ENCODE measurements around the gene TMEM156. TPM values are rescaled to one million over a fixed set of nuclear protein-coding genes. Genes with fewer than 3 reads are reported as not detected.
"Not testable (repeated sequence)": the region's sequence is repeated elsewhere in the genome, so short reads cannot be mapped to it uniquely, and the experiment has no call there.

TMEM156 gene
- total and polyA plus RNA-seq, 10 of the 15 experiments (the other 5 are each of a cell fraction or from before 2014, with no cell fraction given): 20.8 to 48.3 (median 32.7) TPM

DNA sequence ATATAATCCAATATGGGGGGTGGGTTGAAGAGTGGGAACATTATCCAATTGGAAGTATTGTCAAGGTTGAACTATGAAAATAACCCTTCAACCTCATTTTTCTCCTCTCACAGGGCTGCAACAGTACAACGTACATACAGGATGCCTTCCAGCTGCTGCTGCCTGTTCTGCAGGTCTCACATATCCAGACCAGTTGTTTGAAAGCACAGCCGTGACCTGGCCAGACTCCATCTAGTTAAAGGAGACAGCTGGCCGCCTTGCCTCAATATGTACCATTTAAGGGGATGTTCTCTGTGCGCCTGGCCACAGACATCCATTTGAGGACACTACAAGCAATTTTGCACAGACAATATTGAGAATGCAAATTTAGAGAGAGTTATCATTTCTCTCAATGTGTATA is 88.9 kb downstream of the TMEM156 start:
- H4K20me1 ChIP-seq (ENCODE audit: control insufficient read depth, insufficient read depth): no peaks in the 10 kb centered on the region
- H3K27me3 ChIP-seq (replicated peaks in 1 of 2; ENCODE audit: control insufficient read depth in 2 of 2, insufficient read depth in 2 of 2, low read length in 1 of 2): no peaks in the 10 kb centered on the region
- ChIA-PET SMC1A (ENCODE audit: uncharacterized antibody, unreplicated experiment) (interaction anchor here (1.8 kb wide), 1 partner anchor 10 kb away, joined by 7 read pairs; no protein-coding TSS in a partner anchor), CTCF (interaction anchor here (0.6 to 1.0 kb wide), 3 partner anchors 40 to 237 kb away, joined by 3 read pairs; no protein-coding TSS in a partner anchor), RAD21 (ENCODE audit: unreplicated experiment) (interaction anchor here (2.6 kb wide), 1 partner anchor 41 kb away, joined by 10 read pairs; no protein-coding TSS in a partner anchor), POLR2A (interaction anchor here (0.6 kb wide), 1 partner anchor 204 kb away, joined by 3 read pairs; no protein-coding TSS in a partner anchor)
- no TSS peak for BruUV-seq (replicated peaks)
- no peak for FAIRE-seq
- H3K4me3 ChIP-seq: no peak overlapping the region
- ATAC-seq: no peak
- in situ Hi-C loops (cut with MboI): no loop called here
- TF ChIP-seq, protein P1, sequence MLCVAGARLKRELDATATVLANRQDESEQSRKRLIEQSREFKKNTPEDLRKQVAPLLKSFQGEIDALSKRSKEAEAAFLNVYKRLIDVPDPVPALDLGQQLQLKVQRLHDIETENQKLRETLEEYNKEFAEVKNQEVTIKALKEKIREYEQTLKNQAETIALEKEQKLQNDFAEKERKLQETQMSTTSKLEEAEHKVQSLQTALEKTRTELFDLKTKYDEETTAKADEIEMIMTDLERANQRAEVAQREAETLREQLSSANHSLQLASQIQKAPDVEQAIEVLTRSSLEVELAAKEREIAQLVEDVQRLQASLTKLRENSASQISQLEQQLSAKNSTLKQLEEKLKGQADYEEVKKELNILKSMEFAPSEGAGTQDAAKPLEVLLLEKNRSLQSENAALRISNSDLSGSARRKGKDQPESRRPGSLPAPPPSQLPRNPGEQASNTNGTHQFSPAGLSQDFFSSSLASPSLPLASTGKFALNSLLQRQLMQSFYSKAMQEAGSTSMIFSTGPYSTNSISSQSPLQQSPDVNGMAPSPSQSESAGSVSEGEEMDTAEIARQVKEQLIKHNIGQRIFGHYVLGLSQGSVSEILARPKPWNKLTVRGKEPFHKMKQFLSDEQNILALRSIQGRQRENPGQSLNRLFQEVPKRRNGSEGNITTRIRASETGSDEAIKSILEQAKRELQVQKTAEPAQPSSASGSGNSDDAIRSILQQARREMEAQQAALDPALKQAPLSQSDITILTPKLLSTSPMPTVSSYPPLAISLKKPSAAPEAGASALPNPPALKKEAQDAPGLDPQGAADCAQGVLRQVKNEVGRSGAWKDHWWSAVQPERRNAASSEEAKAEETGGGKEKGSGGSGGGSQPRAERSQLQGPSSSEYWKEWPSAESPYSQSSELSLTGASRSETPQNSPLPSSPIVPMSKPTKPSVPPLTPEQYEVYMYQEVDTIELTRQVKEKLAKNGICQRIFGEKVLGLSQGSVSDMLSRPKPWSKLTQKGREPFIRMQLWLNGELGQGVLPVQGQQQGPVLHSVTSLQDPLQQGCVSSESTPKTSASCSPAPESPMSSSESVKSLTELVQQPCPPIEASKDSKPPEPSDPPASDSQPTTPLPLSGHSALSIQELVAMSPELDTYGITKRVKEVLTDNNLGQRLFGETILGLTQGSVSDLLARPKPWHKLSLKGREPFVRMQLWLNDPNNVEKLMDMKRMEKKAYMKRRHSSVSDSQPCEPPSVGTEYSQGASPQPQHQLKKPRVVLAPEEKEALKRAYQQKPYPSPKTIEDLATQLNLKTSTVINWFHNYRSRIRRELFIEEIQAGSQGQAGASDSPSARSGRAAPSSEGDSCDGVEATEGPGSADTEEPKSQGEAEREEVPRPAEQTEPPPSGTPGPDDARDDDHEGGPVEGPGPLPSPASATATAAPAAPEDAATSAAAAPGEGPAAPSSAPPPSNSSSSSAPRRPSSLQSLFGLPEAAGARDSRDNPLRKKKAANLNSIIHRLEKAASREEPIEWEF (IDR thresholded peaks at IDR 0.05; ENCODE audit: insufficient replicate concordance, low read depth, low read length): no peak
- no peak for TF ChIP-seq CREB1 (IDR thresholded peaks at IDR 0.05; ENCODE audit: low read depth)
- TF ChIP-seq, protein P2, sequence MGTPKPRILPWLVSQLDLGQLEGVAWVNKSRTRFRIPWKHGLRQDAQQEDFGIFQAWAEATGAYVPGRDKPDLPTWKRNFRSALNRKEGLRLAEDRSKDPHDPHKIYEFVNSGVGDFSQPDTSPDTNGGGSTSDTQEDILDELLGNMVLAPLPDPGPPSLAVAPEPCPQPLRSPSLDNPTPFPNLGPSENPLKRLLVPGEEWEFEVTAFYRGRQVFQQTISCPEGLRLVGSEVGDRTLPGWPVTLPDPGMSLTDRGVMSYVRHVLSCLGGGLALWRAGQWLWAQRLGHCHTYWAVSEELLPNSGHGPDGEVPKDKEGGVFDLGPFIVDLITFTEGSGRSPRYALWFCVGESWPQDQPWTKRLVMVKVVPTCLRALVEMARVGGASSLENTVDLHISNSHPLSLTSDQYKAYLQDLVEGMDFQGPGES (IDR thresholded peaks at IDR 0.05): no peak
- H2AFZ ChIP-seq (ENCODE audit: control insufficient read depth, low read depth, low read length): no peak overlapping the region
- 76% methylated on average over 4 of the region's 4 CpGs for WGBS (ENCODE audit: insufficient coverage, insufficient replicate concordance, low lambda C conversion rate, missing lambda C conversion rate)
- H3K9ac ChIP-seq (ENCODE audit: control insufficient read depth, insufficient read depth, low read length): no peak overlapping the region
- H3K4me1 ChIP-seq (ENCODE audit: control insufficient read depth, insufficient read depth, low read length): peaks cover 20% of the 10 kb centered on the region
- H3K36me3 ChIP-seq (ENCODE audit: control insufficient read depth in 2 of 2, insufficient read depth in 2 of 2, low read length in 1 of 2): no peaks in the 10 kb centered on the region
- intact Hi-C loops (cut with micrococcal nuclease; ENCODE audit: unreplicated experiment): no loop called here
- no peaks in the 10 kb centered on the region for H3K9me3 ChIP-seq (replicated peaks; ENCODE audit: control insufficient read depth, insufficient read depth, low read length)
- H3K27ac ChIP-seq (ENCODE audit: control insufficient read depth, insufficient read depth): no peak overlapping the region
- H3K4me2 ChIP-seq (ENCODE audit: control insufficient read depth, insufficient read depth): no peak overlapping the region
- no peak for DNase-seq (ENCODE audit: low read depth, low spot score)
- no peaks in the 10 kb centered on the region for H3K79me2 ChIP-seq (ENCODE audit: control insufficient read depth, insufficient read depth, low read length)

DNA sequence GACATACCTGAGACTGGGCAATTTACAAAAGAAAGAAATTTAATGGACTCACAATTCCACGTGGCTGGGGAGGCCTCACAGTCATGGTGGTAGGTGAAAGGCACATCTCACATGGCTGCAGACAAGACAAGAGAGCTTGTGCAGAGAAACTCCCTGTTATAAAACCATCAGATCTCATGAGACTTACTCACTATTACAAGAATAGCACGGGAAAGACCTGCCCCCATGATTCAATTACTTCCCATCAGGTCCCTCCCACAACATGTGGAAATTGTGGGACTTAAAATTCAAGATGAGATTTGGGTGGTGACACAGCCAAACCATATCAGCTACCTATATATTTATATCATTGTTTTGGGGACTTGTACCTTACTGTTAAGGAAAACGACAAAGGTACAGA is 90.3 kb downstream of the TMEM156 start:
- H3K36me3 ChIP-seq (ENCODE audit: control insufficient read depth in 2 of 2, insufficient read depth in 2 of 2, low read length in 1 of 2); POLR2A ChIA-PET; FAIRE-seq; H3K9me3 ChIP-seq (replicated peaks; ENCODE audit: control insufficient read depth, insufficient read depth, low read length); DNase-seq (ENCODE audit: low read depth, low spot score); H3K27ac ChIP-seq (ENCODE audit: control insufficient read depth, insufficient read depth); H3K4me3 ChIP-seq; ATAC-seq; H2AFZ ChIP-seq (ENCODE audit: control insufficient read depth, low read depth, low read length); BruUV-seq (replicated peaks); H4K20me1 ChIP-seq (ENCODE audit: control insufficient read depth, insufficient read depth); H3K79me2 ChIP-seq (ENCODE audit: control insufficient read depth, insufficient read depth, low read length); in situ Hi-C loops (cut with MboI); H3K4me2 ChIP-seq (ENCODE audit: control insufficient read depth, insufficient read depth); intact Hi-C loops (cut with micrococcal nuclease; ENCODE audit: unreplicated experiment); H3K27me3 ChIP-seq (replicated peaks in 1 of 2; ENCODE audit: control insufficient read depth in 2 of 2, insufficient read depth in 2 of 2, low read length in 1 of 2); H3K9ac ChIP-seq (ENCODE audit: control insufficient read depth, insufficient read depth, low read length): not testable (repeated sequence)
- ChIA-PET SMC1A (ENCODE audit: uncharacterized antibody, unreplicated experiment) (interaction anchor here (0.9 to 1.8 kb wide), 5 partner anchors 8 to 137 kb away, joined by 3 to 7 read pairs (median 4); no protein-coding TSS in a partner anchor), RAD21 (ENCODE audit: unreplicated experiment) (interaction anchor here (0.9 to 2.6 kb wide), 5 partner anchors 16 to 183 kb away, joined by 3 to 10 read pairs (median 3); no protein-coding TSS in a partner anchor), CTCF (interaction anchor here (0.8 to 2.2 kb wide), 4 partner anchors 8 to 44 kb away, joined by 3 to 7 read pairs (median 3); no protein-coding TSS in a partner anchor)
- peaks cover 20% of the 10 kb centered on the region for H3K4me1 ChIP-seq (ENCODE audit: control insufficient read depth, insufficient read depth, low read length)
- 56% methylated on average over 3 of the region's 3 CpGs for WGBS (ENCODE audit: insufficient coverage, insufficient replicate concordance, low lambda C conversion rate, missing lambda C conversion rate)

Measured in GM12878 (cell line).